Effector CD4-positive, alpha-beta T cell (primary cell): ENCODE measurements around the gene ENOX2.
"Not testable (repeated sequence)": the region's sequence is repeated elsewhere in the genome, so short reads cannot be mapped to it uniquely, and the experiment has no call there.

ENCODE experiments used
- DNase-seq: peaks from one replicate; pipeline ENCODE4 v3.0.0-alpha.2; 2020

Gene ENOX2

DNA sequence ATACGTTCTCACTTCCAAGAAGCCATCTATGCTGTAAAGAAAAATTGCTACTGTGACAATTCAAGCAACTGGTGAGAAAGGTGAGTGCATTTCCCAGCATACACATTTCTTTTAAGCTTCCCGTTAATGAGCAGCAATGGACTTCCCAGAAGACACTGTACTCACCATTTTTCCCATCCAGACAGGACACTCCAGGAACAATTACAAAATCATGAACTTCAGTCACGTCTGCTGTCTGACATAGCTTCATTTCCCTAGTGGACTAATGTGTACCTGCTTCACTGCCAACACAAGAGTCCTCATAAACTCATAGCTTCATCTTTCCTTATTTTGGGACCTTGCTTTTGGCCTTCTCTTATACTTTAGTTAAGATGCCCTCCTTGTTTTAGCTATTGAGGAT, 156.9 kb downstream of the ENOX2 start:
- DNase-seq = no peak

DNA sequence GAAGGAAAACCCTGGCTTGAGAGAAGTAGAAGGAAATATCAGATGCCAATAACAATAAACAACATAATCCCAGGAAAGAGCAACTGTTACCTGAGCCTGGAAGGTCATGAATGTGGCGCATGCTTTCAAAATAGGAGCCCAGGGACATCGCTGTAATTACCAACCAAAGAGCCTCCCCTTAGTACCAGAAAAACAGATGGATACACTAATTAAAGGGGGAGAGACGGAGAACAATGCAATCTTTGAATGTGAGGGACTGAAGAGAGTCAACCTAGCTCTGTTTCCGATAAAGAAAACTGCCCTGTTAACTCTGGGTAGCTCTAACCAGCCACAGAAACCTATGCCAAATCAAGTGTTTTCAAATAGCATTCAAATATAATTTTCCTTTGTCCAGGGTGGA, 161.4 kb downstream of the ENOX2 start:
- DNase-seq = no peak

- DNase-seq = no peak
Observed at GRCh38 chrX:130741151-130741550, 161.9 kb downstream of the ENOX2 start.

GRCh38 chrX:130738638-130739195, 164.3 kb downstream of the ENOX2 start:
- no peak for DNase-seq

GRCh38 chrX:130734713-130735112, 168.3 kb downstream of the ENOX2 start:
- no peak for DNase-seq

GRCh38 chrX:130728208-130728607, 174.8 kb downstream of the ENOX2 start:
- DNase-seq = no peak

DNA sequence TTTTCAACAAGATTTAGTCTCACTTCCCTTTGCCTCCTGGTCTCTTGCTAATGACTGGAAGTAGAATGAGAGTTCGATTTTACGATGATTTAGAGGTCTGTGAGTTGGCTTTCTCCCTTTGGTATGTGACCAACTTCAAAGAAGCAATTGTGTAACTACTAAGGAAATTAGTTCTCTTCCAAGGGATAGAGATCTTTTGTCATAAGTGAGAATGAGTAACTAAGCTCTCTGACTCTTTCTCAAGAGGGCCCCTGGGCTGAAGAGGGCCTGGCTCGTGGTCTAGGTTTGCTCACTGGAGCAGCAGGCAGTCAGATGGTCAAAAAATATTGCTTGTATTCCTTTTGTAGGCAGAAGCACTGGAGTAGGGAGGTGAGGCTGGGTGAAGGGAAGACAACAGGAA, 176.3 kb downstream of the ENOX2 start:
- no peak for DNase-seq

GRCh38 chrX:130725519-130725918, 177.5 kb downstream of the ENOX2 start:
- no peak for DNase-seq

- DNase-seq = no peak
Observed at GRCh38 chrX:130719413-130719812, 183.6 kb downstream of the ENOX2 start.

DNA sequence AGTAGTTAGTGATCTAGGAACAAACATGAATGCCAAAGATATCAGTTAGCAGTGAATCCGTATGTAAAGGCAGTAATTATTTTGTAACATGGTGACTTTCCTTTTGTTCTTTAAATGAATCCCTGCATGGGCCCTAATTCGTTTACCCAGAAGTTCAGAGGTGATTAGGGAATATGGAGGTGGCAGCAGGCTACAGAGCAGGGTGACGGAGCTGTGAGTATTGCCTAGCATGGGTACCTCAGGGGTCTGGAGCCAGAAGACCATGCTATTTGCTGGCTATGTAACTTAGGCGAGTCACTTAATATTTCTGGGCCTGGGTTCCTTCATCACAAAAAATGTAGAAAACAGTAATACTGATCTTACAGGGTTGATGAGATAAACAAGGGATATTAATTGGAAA, 184.9 kb downstream of the ENOX2 start:
- DNase-seq = no peak

GRCh38 chrX:130716781-130717413, 186.1 kb downstream of the ENOX2 start:
- no peak for DNase-seq

- DNase-seq = no peak
Observed at GRCh38 chrX:130716346-130716745, 186.7 kb downstream of the ENOX2 start.

- no peak for DNase-seq
Observed at GRCh38 chrX:130715299-130715698, 187.7 kb downstream of the ENOX2 start.

DNA sequence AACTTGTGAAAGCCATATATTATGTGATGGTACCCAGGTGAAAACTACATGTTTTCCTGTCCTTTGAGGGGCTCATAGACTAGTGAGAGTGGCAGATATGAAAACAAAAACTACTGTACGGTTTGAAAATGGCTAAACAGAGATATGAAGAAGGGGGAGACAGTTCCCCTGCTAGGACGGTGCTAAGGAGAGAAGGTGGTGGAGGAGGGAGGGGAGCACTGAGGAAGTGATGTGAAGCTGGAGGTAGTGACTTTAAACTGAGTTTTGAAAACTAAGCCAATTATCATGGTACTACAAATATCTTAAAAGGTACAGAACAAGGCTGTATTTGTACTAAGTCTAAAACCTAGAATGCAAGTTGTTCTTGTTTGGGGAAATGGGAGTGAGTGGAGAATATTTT, 188.3 kb downstream of the ENOX2 start:
- DNase-seq = no peak

GRCh38 chrX:130714135-130714534, 188.9 kb downstream of the ENOX2 start:
- DNase-seq = no peak

GRCh38 chrX:130709178-130709577, 193.8 kb downstream of the ENOX2 start:
- not testable (repeated sequence) for DNase-seq

- no peak for DNase-seq
Observed at GRCh38 chrX:130705591-130705990, 197.4 kb downstream of the ENOX2 start.

DNA sequence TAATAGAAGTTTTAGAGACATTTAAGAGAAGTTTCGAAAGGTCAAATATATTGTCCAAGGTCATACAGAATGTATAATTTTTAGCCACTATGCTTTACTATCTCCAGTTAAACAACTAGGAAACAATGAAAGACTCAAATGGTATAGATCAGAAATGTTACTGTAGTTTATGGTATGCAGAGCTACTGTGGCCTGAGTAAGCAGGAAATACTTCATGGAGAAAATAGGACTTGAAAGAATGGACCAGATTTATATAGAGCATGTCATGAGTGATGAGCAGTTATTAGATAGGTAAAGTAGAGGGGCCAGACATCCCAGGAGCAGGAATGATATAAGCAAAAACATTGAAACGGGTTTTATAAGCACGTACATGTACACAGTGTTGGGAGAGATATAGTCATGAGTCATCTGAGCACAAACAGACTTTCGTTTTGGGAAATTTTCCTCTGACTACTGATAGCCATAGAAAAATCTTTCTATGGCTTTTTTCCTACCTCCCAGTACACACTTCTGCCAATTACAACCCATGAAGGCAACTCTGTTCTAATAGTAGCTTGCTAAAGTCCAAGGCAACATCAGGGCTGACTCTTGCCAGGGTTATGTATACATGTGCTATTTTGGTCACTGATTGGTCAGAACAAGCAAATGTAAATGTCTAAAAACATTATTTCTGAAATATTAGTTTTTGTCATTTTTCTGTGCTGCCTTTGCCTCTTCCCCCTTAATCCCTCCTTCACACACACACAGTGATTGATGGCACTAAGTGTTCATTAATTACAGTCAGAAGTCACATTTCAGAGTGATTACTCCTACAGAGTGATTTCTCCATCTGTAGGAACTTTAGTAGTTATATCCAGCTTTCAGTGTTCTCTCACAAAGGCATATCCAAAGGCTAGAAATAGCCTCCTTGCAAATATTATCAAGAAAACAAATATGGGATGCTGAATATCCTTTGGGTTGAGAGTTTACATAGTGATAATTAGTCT, 198.7 kb downstream of the ENOX2 start:
- no peak for DNase-seq

GRCh38 chrX:130702867-130703707, 199.9 kb downstream of the ENOX2 start:
- DNase-seq = no peak

GRCh38 chrX:130700629-130701028, 202.4 kb downstream of the ENOX2 start:
- no peak for DNase-seq

GRCh38 chrX:130699618-130700017, 203.4 kb downstream of the ENOX2 start:
- DNase-seq = no peak

GRCh38 chrX:130696542-130696941, 206.5 kb downstream of the ENOX2 start:
- no peak for DNase-seq

- no peak for DNase-seq
Observed at GRCh38 chrX:130695931-130696330, 207.1 kb downstream of the ENOX2 start.
